Lung (tissue), 12 donors: Measurements from ENCODE around the gene HTRA1. TPM values are rescaled to one million over a fixed set of nuclear protein-coding genes. Genes with fewer than 3 reads are reported as not detected.

Experiments used
- ATAC-seq: fragments of 200-7000 bp; cut with Tn5 transposase; one replicate; pipeline ENCODE4 v1.9.1; 2020; ENCODE audit warnings: moderate number of reproducible peaks; ENCODE audit not compliant: insufficient read depth, low FRiP score
- DNase-seq, 3 donors: peaks; one replicate each; pipeline ENCODE4 v3.0.0-alpha.2; 2013 to 2017
- H3K27ac ChIP-seq, 2 donors: one replicate each; pipeline ENCODE4 v1.5.1; 2013; ENCODE audit warnings: mild to moderate bottlenecking in 2 of 2, moderate library complexity in 2 of 2, control low read depth in 1 of 2, inconsistent platforms in 1 of 2, low read depth in 1 of 2, low read length in 1 of 2
- H3K27me3 ChIP-seq, 3 donors: one replicate each; pipeline ENCODE4 v1.5.1; 2013; ENCODE audit warnings: low read length in 2 of 3; ENCODE audit not compliant: control insufficient read depth in 3 of 3, insufficient read depth in 3 of 3
- H3K36me3 ChIP-seq, 4 donors: one replicate each; pipeline ENCODE4 v1.5.1; 2013; ENCODE audit warnings: low read length in 4 of 4, mild to moderate bottlenecking in 1 of 4, moderate library complexity in 1 of 4; ENCODE audit not compliant: control insufficient read depth in 4 of 4, insufficient read depth in 4 of 4
- H3K4me1 ChIP-seq, 5 donors: one replicate each; pipeline ENCODE4 v1.5.1; 2013; ENCODE audit warnings: low read length in 5 of 5, mild to moderate bottlenecking in 2 of 5, moderate library complexity in 1 of 5; ENCODE audit not compliant: control insufficient read depth in 5 of 5, insufficient read depth in 5 of 5
- H3K4me3 ChIP-seq: one replicate; pipeline ENCODE4 v1.5.1; 2013; ENCODE audit warnings: mild to moderate bottlenecking, control low read depth, moderate library complexity
- H3K9ac ChIP-seq, 2 donors: one replicate each; pipeline ENCODE4 v1.5.1; 2013; ENCODE audit warnings: low read length in 2 of 2, control low read depth in 1 of 2; ENCODE audit not compliant: insufficient read depth in 1 of 2
- H3K9me3 ChIP-seq, 4 donors: one replicate each; pipeline ENCODE4 v1.5.1; 2013; ENCODE audit warnings: low read length in 3 of 4, mild to moderate bottlenecking in 1 of 4, moderate library complexity in 1 of 4; ENCODE audit not compliant: control insufficient read depth in 4 of 4, insufficient read depth in 3 of 4
- CTCF ChIP-seq: IDR thresholded peaks from 2 replicates; pipeline ENCODE4 v1.5.1; 2012; ENCODE audit warnings: mild to moderate bottlenecking; ENCODE audit errors: control extremely low read depth, extremely low read depth
- WGBS, 2 donors: extraction: QIAGEN DNeasy Blood & Tissue Kit; methylation state at CpG; one replicate each; pipeline ENCODE4 v1.1.7; 2013; 5-methylcytosine and 5-hydroxymethylcytosine counted together
- polyA plus RNA-seq, 2 donors: library from polyadenylated mRNA; stranded (reverse); fragments of 200-250 nt; gene quantifications; one replicate each; pipeline ENCODE4 v1.2.1, GENCODE V29; 2013
- total RNA-seq, 2 donors: library from RNA; depleted of rRNA in 1 of 2; stranded (reverse); fragments of >200 nt in 1 of 2; gene quantifications; one replicate each; pipeline ENCODE4 v1.2.1, GENCODE V29; 2014 to 2021
- donor health status: control.
- donor health status: control.
- donor health status: Bipolar disorder and iron deficiency.
- donor health status: healthy.
- donor health status: DM: yes; HTN: yes; CAD: no.

The HTRA1 gene
- total and polyA plus RNA-seq, 4 donors: 30.4 to 59.8 (median 46.1) TPM

- Histone ChIP-seq H3K4me1 (peaks cover 0 to 9% (median 0%) of the 10 kb centered on the region in 5 donors), H3K27ac (no peak overlapping the region), H3K9me3 (no peaks in the 10 kb centered on the region), H3K4me3 (no peak overlapping the region), H3K36me3 (peaks cover 0 to 8% (median 0%) of the 10 kb centered on the region in 4 donors), H3K9ac (no peak overlapping the region), H3K27me3 (no peaks in the 10 kb centered on the region)
- TF ChIP-seq CTCF: no peak
- ATAC-seq: no peak
- no peak for DNase-seq
- WGBS, 2 donors: 61 to 80% methylated on average over 2 of the region's 2 CpGs
Observed at GRCh38 chr10:122424059-122424458, 37.3 kb upstream of the HTRA1 start.

- Histone ChIP-seq H3K27me3 (no peaks in the 10 kb centered on the region), H3K36me3 (peaks cover 0 to 8% (median 3%) of the 10 kb centered on the region in 4 donors), H3K4me1 (peaks cover 0 to 6% (median 0%) of the 10 kb centered on the region in 5 donors), H3K4me3 (no peak overlapping the region), H3K9me3 (no peaks in the 10 kb centered on the region), H3K9ac (no peak overlapping the region), H3K27ac (no peak overlapping the region)
- no peak for TF ChIP-seq CTCF
- no peak for DNase-seq
- no peak for ATAC-seq
- 81 to 85% methylated on average over 6 of the region's 6 CpGs for whole genome bisulfite sequencing, 2 donors
Observed at GRCh38 chr10:122426829-122427228, 34.5 kb upstream of the HTRA1 start.

- DNase-seq (no peak), ATAC-seq (no peak)
- peaks cover 0 to 6% (median 0%) of the 10 kb centered on the region in 5 donors for H3K4me1 ChIP-seq
- H3K36me3 ChIP-seq: peaks cover 0 to 6% (median 3%) of the 10 kb centered on the region in 4 donors
- H3K27me3 ChIP-seq: no peaks in the 10 kb centered on the region
- 50 to 56% methylated on average over 2 of the region's 2 CpGs for WGBS, 2 donors
- no peak overlapping the region for H3K27ac ChIP-seq
- H3K4me3 ChIP-seq: no peak overlapping the region
- TF ChIP-seq CTCF: no peak
- H3K9ac ChIP-seq: no peak overlapping the region
- H3K9me3 ChIP-seq: no peaks in the 10 kb centered on the region
Observed at GRCh38 chr10:122427280-122427679, 34.1 kb upstream of the HTRA1 start.

GRCh38 chr10:122435212-122435827 is 26.0 kb upstream of the HTRA1 start:
- peak; percentile 49 for TF ChIP-seq CTCF
- Histone ChIP-seq H3K9ac (no peak overlapping the region), H3K4me1 (peaks cover 0 to 2% (median 0%) of the 10 kb centered on the region in 5 donors), H3K9me3 (no peaks in the 10 kb centered on the region), H3K36me3 (peaks cover 0 to 9% (median 2%) of the 10 kb centered on the region in 4 donors), H3K27ac (no peak overlapping the region), H3K27me3 (no peaks in the 10 kb centered on the region), H3K4me3 (no peak overlapping the region)
- DNase-seq (peak in 2 of 3 donors; percentile 58 to 64), ATAC-seq (no peak)
- WGBS, 2 donors: 34 to 40% methylated on average over 3 of the region's 3 CpGs
